Stimulated activated CD8-positive, alpha-beta memory T cell treated with anti-CD3 and anti-CD28 coated beads, Interleukin-12 subunit alpha, Interleukin-12 subunit beta, amount 100 ng/mL, for 24 hours (primary cell): ENCODE data around the gene PAPSS2.

ENCODE experiments used
- DNase-seq: peaks from one replicate; pipeline ENCODE4 v3.0.0-alpha.2; 2020; ENCODE audit errors: extremely low read depth

Gene PAPSS2

GRCh38 chr10:87671139-87671815, 11.6 kb downstream of the PAPSS2 start:
- DNase-seq, result no peak

GRCh38 chr10:87672551-87672950, 12.9 kb downstream of the PAPSS2 start:
- DNase-seq, result no peak

- no peak for DNase-seq
Observed at GRCh38 chr10:87674943-87675342, 15.3 kb downstream of the PAPSS2 start.

DNA sequence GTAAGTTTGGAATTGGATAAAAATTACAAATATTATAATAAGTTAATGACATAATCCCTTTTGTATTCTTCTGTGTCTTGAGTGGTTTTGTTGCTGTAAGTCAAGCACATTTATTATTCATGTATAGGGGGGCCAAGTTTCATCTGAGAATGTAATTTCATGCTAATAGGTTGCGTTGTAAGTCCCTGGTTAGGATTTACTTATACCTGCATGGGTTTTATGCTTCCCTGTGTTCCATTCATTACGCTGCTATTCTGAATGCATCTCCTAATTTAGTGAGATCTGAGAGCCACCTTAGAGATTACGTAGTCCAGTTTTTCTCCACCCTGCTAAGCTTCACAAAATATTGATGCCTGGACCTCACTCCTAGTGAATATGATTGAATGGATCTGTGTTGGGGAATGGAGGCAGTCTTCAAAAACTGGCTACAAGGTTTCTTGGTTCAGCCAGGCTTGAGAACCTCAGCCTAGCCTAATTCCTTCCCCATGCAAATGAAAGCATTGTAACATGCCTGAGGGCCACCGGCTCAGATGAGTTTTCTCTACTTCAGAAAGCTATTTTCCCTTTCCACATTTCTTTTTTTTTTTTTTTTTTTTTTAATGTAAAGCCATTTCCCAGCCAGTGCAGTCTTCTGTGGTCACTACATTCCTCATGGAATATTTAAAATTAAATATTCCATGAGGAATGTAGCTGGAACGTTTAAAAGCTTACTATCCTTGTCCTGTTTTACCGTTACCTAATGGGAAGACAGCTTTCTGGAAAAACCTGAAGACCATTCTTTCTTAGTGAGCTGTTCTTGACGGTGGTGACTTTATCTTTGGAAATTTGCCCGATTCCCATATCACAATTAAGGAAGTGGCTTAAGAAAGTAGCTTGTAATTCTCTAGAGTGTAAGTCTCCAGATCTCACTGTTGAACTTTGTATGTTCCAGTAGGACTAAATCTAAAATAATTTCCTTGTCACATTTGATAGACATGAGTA, 16.0 kb downstream of the PAPSS2 start:
- DNase-seq, result no peak

DNA sequence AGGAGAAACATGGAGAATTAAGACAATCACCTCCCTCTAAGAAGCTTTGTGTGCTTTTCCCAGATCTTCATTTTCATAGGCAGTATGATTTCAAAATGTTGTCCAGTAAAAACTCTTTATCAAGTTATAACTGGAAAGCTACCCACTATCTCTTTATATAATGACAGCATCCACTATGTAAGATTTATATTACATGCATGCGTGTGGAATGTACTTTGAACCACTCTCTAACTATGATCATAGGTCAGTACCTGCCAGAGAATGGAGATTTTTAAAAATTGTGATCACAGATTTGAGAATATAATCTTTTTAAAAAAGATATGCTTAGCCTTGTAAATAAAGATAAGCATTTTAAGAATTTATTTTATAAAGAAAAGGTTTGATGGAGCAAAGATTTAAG, 17.9 kb downstream of the PAPSS2 start:
- no peak for DNase-seq

DNA sequence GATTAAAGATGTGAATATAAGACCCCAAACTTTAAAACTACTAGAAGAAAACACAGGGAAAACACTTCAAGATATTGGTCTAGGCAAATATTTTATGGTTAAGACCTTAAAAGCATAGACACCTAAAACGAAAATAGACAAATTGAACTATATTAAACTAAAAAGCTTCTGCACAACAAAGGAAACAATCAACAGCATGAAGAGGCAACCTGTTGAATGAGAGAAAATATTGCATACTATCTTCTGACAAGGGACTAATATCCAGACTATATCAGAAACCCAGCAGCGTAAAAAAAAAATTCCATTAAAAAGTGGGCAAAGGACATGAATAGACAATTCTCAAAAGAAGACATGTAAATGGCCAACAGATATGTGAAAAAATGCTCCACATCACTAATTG, 18.6 kb downstream of the PAPSS2 start:
- DNase-seq, result no peak

DNA sequence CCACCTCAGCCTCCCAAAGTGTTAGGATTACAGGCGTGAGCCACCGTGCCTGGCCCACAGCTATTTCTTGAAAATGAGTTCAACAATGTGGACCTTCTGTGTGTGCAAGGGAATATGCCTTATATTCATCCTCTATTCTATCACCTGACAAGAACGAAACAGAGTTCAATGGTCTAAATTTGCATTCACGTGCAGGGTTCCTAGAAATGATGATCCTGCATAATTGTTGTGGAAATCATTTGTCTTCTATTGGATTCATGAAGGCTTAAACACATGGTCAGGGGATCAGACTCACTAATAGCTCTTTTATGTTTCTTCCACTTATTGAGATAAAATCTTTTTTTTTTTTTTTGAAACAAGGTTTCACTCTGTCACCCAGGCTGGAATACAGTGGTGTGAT, 23.7 kb downstream of the PAPSS2 start:
- no peak for DNase-seq

DNA sequence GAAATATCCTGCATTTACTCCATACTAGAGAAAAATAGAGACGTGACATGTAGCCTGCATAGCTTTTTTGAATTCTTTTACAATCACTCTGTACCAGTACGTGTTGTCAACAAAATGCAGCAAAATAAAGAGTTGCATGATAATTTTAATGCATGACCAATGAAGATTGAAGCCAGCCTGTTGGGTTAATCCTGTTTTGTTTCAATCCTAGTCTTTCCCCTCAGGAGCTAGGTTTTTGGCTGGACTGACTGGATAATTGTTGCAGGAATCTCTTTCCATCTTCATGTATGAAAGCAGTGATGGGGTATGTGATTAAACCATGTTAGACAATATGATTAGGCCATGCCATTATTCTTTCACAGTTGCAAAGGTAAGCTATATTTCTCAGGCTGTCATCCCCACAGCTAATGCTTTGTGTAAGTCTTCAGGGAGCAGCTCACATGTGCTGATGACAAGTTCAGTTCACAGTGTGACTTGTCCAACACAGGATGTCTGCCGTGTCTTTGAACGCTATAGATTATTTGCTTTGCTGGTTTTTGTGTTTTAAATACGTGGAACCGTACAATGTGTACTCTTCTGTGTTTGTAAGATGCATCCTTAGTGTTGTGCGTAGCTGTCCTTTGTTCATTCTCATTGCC, 24.4 kb downstream of the PAPSS2 start:
- DNase-seq, result no peak

- no peak for DNase-seq
Observed at GRCh38 chr10:87685832-87686574, 26.3 kb downstream of the PAPSS2 start.

- no peak for DNase-seq
Observed at GRCh38 chr10:87691506-87692070, 31.9 kb downstream of the PAPSS2 start.

GRCh38 chr10:87692956-87693484, 33.3 kb downstream of the PAPSS2 start:
- no peak for DNase-seq

DNA sequence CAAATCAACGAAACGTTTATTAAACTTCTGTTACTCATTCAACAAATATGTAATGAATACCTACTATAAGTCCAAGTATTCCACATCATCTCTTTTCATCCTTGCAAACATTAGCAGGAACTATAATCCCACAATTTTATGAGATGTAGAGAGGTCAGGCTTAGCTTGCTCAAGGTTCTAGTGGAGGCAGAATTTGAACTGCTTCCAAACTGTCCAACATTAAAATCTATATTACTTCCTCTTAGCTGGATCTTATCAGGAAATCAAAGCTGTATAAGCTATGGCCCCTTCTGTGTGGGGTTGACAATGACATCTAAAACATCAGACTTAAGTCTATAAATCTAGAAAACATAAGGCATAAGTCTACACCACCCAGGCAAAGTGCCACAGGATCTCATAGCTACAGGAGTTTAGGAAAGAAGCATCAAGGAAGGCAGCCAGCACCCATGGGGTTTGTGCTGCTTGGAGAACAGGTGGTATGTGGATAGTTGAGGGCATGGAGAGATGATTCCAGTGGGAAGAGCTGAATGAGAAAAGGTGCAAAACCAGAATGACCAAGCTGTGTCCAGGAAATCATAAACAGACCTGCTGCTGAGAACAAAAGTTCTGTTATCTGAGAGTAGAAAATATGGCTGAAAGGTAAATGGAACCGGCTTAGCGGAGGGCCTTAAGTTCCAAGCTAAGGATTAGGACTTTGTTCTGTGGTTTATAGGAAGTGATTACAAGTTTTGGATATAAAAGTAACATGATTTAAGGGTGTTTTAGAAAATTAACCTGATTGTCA, 34.5 kb downstream of the PAPSS2 start:
- no peak for DNase-seq

- DNase-seq, result no peak
Observed at GRCh38 chr10:87695074-87695473, 35.4 kb downstream of the PAPSS2 start.

- DNase-seq, result no peak
Observed at GRCh38 chr10:87696922-87697745, 37.5 kb downstream of the PAPSS2 start.

- no peak for DNase-seq
Observed at GRCh38 chr10:87700031-87700796, 40.5 kb downstream of the PAPSS2 start.

DNA sequence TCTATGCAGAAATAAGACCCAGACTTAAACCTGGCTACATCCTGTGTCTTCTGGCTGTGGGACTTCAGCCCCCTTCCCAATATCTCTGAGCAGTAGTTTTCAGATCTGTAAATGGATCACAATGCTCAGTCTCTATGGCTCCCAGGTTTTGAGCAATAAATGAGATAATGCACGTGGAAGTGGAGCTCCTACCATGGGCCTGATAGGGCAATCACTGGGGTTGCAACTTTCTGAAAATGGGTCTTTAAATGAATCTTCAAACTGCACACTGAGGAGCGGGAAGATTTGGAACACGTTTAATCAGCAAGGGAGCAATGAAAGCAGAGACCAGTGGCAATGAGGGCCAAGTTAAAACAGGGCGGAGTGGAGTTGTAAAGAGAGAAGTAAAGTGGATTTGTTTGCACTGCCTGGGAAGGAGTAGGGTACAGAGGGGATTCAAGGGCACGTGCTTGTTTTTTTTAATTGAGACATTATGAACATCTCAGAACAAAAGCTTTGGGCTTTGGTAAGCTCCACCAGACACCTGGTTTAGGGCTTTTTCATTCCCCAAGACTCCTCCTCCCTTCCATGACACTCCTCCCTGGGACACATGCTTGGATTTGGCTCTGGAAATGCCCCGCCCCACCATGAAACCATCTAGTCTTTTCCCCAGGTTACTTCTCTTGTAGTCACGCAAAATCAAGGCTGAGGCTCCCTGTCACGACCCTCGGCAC, 42.7 kb downstream of the PAPSS2 start:
- DNase-seq, result no peak

- DNase-seq, result no peak
Observed at GRCh38 chr10:87702973-87703294, 43.3 kb downstream of the PAPSS2 start.

DNA sequence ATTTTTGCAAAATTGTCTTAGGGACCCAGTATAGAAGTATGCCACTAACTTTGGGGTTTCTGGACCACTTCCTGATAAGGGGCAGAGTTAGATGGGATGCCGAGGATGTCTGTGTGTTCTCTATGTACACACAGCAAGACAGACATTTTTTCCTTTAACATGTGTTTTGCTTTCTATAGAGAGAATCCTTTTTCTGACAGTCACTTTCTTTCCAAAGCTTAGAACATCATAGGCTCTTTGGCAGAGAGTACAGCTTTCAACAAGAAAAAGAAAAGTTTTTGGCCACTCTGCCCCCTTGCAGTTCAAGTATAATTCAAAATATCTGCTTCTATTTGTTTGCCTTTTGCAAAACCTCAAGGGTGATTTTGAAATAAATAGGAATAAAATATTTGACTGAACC, 44.1 kb downstream of the PAPSS2 start:
- DNase-seq, result no peak
